Endothelial cell of umbilical vein (primary cell): ENCODE measurements around the gene DIS3L2. TPM values are rescaled to one million over a fixed set of nuclear protein-coding genes. Genes with fewer than 3 reads are reported as not detected.

ENCODE experiments used
- BruUV-seq: library from RNA; stranded (reverse); fragments of 400-500 nt; replicated peaks from 2 replicates; lab custom pipeline; 2021; lab: Mats Ljungman, UMichigan
- CTCF ChIA-PET: fragments of 300-600, 350-600 bp; sonication (Branson Sonifier 250); formaldehyde crosslinking; loops from one replicate; lab custom pipeline; 2021; ENCODE audit warnings: antibody characterized with exemption, inconsistent platforms; lab: Charles Lee
- POLR2A ChIA-PET: fragments of 300-600, 350-600 bp; sonication (Branson Sonifier 250); formaldehyde crosslinking; loops from one replicate; lab custom pipeline; 2021; ENCODE audit warnings: antibody characterized with exemption, inconsistent platforms; lab: Charles Lee
- DNase-seq: peaks from one replicate; pipeline ENCODE4 v3.0.0-alpha.2; 2011; ENCODE audit warnings: low read depth, low spot score
- FAIRE-seq: peaks from 2 replicates; lab custom pipeline; 2011; peaks lifted over from hg19 to GRCh38; lab: Jason Lieb, UNC
- H2AFZ ChIP-seq: 2 replicates; pipeline ENCODE4 v1.6.0; 2012; ENCODE audit warnings: low read depth, low read length, control low read depth, inconsistent platforms
- H3K27ac ChIP-seq: 2 replicates; pipeline ENCODE4 v1.5.1; 2011; ENCODE audit warnings: low read depth, mild to moderate bottlenecking, control low read depth, low read length, moderate library complexity; ENCODE audit not compliant: insufficient read depth
- H3K27me3 ChIP-seq, 2 experiments: 2 replicates each; pipeline versions ENCODE4 v1.6.0 to v1.6.1; 2011; ENCODE audit warnings: low read length in 2 of 2, mixed read lengths in 1 of 2; ENCODE audit not compliant: control insufficient read depth in 2 of 2, insufficient read depth in 2 of 2
- H3K36me3 ChIP-seq, 2 experiments: 2 replicates in 1 of 2; 3 replicates in 1 of 2; pipeline ENCODE4 v1.5.1; 2011; ENCODE audit warnings: low read length in 2 of 2, mild to moderate bottlenecking in 1 of 2, moderate library complexity in 1 of 2; ENCODE audit not compliant: control insufficient read depth in 2 of 2, insufficient read depth in 2 of 2; ENCODE audit errors: extremely low read depth in 1 of 2
- H3K4me1 ChIP-seq: 3 replicates; pipeline ENCODE4 v1.5.1; 2011; ENCODE audit warnings: mild to moderate bottlenecking, low read length; ENCODE audit not compliant: control insufficient read depth, insufficient read depth; ENCODE audit errors: extremely low read depth
- H3K4me2 ChIP-seq: 2 replicates; pipeline ENCODE4 v1.6.1; 2011; ENCODE audit warnings: low read length, control low read depth, mixed read lengths; ENCODE audit not compliant: insufficient read depth
- H3K4me3 ChIP-seq, 3 experiments: fragments of 200-600 bp in 1 of 3; sonication (generic), shearing (Covaris generic) in 1 of 3; replicated peaks in 1 of 3; 2 replicates each; pipeline ENCODE4 v1.5.1; 2011 to 2016; ENCODE audit warnings: control low read depth in 3 of 3, low read length in 3 of 3, mild to moderate bottlenecking in 2 of 3, inconsistent platforms in 1 of 3, low read depth in 1 of 3, moderate library complexity in 1 of 3; ENCODE audit not compliant: insufficient read depth in 1 of 3
- H3K79me2 ChIP-seq: 2 replicates; pipeline ENCODE4 v1.6.0; 2012; ENCODE audit warnings: low read length, inconsistent platforms; ENCODE audit not compliant: control insufficient read depth, insufficient read depth
- H3K9ac ChIP-seq: replicated peaks from 2 replicates; pipeline ENCODE3; 2011; ENCODE audit warnings: low read length, control low read depth; ENCODE audit not compliant: insufficient read depth; ENCODE audit errors: extremely low read depth
- H3K9me1 ChIP-seq: replicated peaks from 3 replicates; pipeline ENCODE4 v1.6.0; 2011; ENCODE audit warnings: mild to moderate bottlenecking, low read length; ENCODE audit not compliant: control insufficient read depth, insufficient read depth; ENCODE audit errors: extremely low read depth
- H3K9me3 ChIP-seq: replicated peaks from 2 replicates; pipeline ENCODE4 v1.5.1; 2012; ENCODE audit warnings: low read length, inconsistent platforms; ENCODE audit not compliant: control insufficient read depth, insufficient read depth
- H4K20me1 ChIP-seq: replicated peaks from 2 replicates; pipeline ENCODE3; 2011; ENCODE audit warnings: mild to moderate bottlenecking, low read length; ENCODE audit not compliant: control insufficient read depth, insufficient read depth; ENCODE audit errors: extremely low read depth
- EZH2 ChIP-seq: IDR thresholded peaks from 2 replicates; pipeline ENCODE4 v1.6.1; 2012; ENCODE audit warnings: borderline replicate concordance, low read depth, mild to moderate bottlenecking, moderate library complexity, low read length, inconsistent platforms; ENCODE audit not compliant: severe bottlenecking
- FOS ChIP-seq: IDR thresholded peaks from 2 replicates; pipeline ENCODE4 v1.6.1; 2011; ENCODE audit warnings: mild to moderate bottlenecking, low read length, moderate library complexity, borderline replicate concordance; ENCODE audit not compliant: insufficient read depth
- GATA2 ChIP-seq: IDR thresholded peaks from 2 replicates; pipeline ENCODE4 v1.7.0; 2011; ENCODE audit warnings: low read depth, mild to moderate bottlenecking, moderate library complexity, mixed read lengths, low read length; ENCODE audit not compliant: insufficient read length, insufficient read depth
- JUN ChIP-seq: IDR thresholded peaks from 2 replicates; pipeline ENCODE4 v1.6.1; 2011; ENCODE audit warnings: borderline replicate concordance, low read depth; ENCODE audit not compliant: insufficient read length, insufficient read depth
- MYC ChIP-seq: IDR thresholded peaks from one replicate; pipeline ENCODE4 v1.6.1; 2011; ENCODE audit warnings: mild to moderate bottlenecking, low read depth, low read length
- POLR2A ChIP-seq: IDR thresholded peaks from 2 replicates; pipeline ENCODE4 v1.6.1; 2012; ENCODE audit warnings: low read depth, mild to moderate bottlenecking, control low read depth, low read length
- POLR2AphosphoS5 ChIP-seq: IDR thresholded peaks from 2 replicates; pipeline ENCODE4 v1.6.1; 2012; ENCODE audit warnings: low read depth, mild to moderate bottlenecking, control low read depth, low read length, moderate library complexity; ENCODE audit not compliant: insufficient read depth
- dilution Hi-C: fragments of 300-500 bp; cut with MboI; formaldehyde crosslinking; loops from one replicate; pipeline ENCODE4 v1.15.0; 2019; ENCODE audit warnings: low sequenced_read_pairs; ENCODE audit not compliant: extremely low pct_ligation_motif_present
- intact Hi-C: fragments of 100-400 bp; cut with micrococcal nuclease; formaldehyde crosslinking; loops from one replicate; pipeline ENCODE4 v1.10.0; 2022
- polyA plus RNA-seq, 4 experiments: library from polyadenylated mRNA; depleted of rRNA in 3 of 4; stranded (reverse) in 3 of 4; unstranded in 1 of 4; fragments of >200 nt; gene quantifications; 2 replicates each; pipeline versions ENCODE4 v1.2.1 to v1.2.3, GENCODE V29; 2011 to 2012; ENCODE audit warnings: missing spikeins in 1 of 4
- total RNA-seq: library from RNA; stranded (reverse); gene quantifications from 2 replicates; pipeline ENCODE4 v1.2.3, GENCODE V29; 2021
- TF ChIP-seq, protein P1 (sequence below): IDR thresholded peaks from 2 replicates; pipeline ENCODE4 v1.6.1; 2011; ENCODE audit not compliant: insufficient read depth, insufficient read length
- TF ChIP-seq, protein P2 (sequence below), 2 donors: IDR thresholded peaks; 1 replicate in 1 of 2; 2 replicates in 1 of 2; pipeline ENCODE4 v1.5.1; 2011; ENCODE audit warnings: low read length in 2 of 2, mild to moderate bottlenecking in 2 of 2, moderate library complexity in 2 of 2, control low read depth in 1 of 2, inconsistent platforms in 1 of 2, low read depth in 1 of 2; ENCODE audit not compliant: insufficient read depth in 1 of 2; ENCODE audit errors: extremely low read depth in 1 of 2

DIS3L2 gene
- total and polyA plus RNA-seq, 2 donors (not counting 3 experiments of a cell fraction or from before 2014, with no cell fraction given): 14.6 to 31.2 TPM

DNA sequence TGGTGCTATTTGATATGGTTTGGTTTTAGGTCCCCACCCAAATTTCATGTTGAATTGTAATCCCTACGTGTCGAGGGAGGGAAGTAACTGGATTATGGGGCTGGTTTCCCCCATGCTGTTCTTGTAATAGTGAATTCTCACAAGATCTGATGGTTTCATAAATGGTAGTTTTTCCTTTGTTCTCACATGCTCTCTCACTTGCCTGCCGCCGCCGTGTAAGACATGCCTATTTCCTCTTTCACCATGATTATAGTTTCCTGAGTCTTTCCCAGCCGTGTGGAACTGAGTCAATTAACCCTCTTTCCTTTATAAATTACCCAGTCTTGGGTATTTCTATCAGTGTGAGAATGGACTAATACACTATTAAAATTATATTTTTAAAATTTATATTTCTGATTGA lies 7.3 kb downstream of the DIS3L2 start:
- Histone ChIP-seq H3K9ac (no peak overlapping the region), H3K36me3 (no peaks in the 10 kb centered on the region), H3K4me1 (no peaks in the 10 kb centered on the region), H3K27ac (no peak overlapping the region), H4K20me1 (no peaks in the 10 kb centered on the region), H3K79me2 (peaks cover 28% of the 10 kb centered on the region), H3K9me3 (no peaks in the 10 kb centered on the region), H3K4me2 (no peak overlapping the region), H3K9me1 (no peaks in the 10 kb centered on the region), H2AFZ (no peak overlapping the region), H3K27me3 (no peaks in the 10 kb centered on the region), H3K4me3 (no peak overlapping the region)
- dilution Hi-C loops (no loop called here), intact Hi-C loops (no loop called here)
- no TSS peak for BruUV-seq
- DNase-seq (no peak), FAIRE-seq (no peak)
- ChIA-PET POLR2A (no interaction called here), CTCF (interaction anchor here (0.6 kb wide), 1 partner anchor 33 kb away, joined by 3 read pairs; no protein-coding TSS in a partner anchor)
- no peak for TF ChIP-seq POLR2A
- no peak for TF ChIP-seq EZH2
- TF ChIP-seq, protein P1, sequence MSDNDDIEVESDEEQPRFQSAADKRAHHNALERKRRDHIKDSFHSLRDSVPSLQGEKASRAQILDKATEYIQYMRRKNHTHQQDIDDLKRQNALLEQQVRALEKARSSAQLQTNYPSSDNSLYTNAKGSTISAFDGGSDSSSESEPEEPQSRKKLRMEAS: no peak
- no peak for TF ChIP-seq POLR2AphosphoS5
- no peak for TF ChIP-seq JUN
- no peak for TF ChIP-seq MYC
- TF ChIP-seq, protein P2, sequence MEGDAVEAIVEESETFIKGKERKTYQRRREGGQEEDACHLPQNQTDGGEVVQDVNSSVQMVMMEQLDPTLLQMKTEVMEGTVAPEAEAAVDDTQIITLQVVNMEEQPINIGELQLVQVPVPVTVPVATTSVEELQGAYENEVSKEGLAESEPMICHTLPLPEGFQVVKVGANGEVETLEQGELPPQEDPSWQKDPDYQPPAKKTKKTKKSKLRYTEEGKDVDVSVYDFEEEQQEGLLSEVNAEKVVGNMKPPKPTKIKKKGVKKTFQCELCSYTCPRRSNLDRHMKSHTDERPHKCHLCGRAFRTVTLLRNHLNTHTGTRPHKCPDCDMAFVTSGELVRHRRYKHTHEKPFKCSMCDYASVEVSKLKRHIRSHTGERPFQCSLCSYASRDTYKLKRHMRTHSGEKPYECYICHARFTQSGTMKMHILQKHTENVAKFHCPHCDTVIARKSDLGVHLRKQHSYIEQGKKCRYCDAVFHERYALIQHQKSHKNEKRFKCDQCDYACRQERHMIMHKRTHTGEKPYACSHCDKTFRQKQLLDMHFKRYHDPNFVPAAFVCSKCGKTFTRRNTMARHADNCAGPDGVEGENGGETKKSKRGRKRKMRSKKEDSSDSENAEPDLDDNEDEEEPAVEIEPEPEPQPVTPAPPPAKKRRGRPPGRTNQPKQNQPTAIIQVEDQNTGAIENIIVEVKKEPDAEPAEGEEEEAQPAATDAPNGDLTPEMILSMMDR (IDR thresholded peaks at IDR 0.05; ENCODE audit: extremely low read depth in 1 of 2, insufficient read depth in 1 of 2, low read depth in 1 of 2, low read length in 2 of 2): no peak
- TF ChIP-seq FOS: no peak
- no peak for TF ChIP-seq GATA2
